T-helper 17 cell (primary cell): ENCODE results near the gene RBCK1. TPM values are rescaled to one million over a fixed set of nuclear protein-coding genes. Genes with fewer than 3 reads are reported as not detected.

Source experiments
- ATAC-seq: fragments of 150-1000 bp; cut with Tn5 transposase; 2 replicates; pipeline ENCODE4 v1.10.0; 2021; ENCODE audit warnings: mild to moderate bottlenecking, moderate library complexity
- DNase-seq, 3 donors: peaks; one replicate each; pipeline versions ENCODE4 v3.0.0 to v3.0.0-alpha.2; 2020 to 2021
- H3K9me3 ChIP-seq: one replicate; pipeline ENCODE4 v1.7.0; 2013; ENCODE audit warnings: low read length, mild to moderate bottlenecking; ENCODE audit not compliant: control insufficient read depth, poor library complexity, severe bottlenecking
- H3K27ac Mint-ChIP-seq: one replicate; pipeline ENCODE4 v1.8.0; 2022; ENCODE audit warnings: mild to moderate bottlenecking, moderate library complexity, mixed read lengths
- H3K27me3 Mint-ChIP-seq: one replicate; pipeline ENCODE4 v1.8.0; 2022; ENCODE audit warnings: mixed read lengths
- H3K36me3 Mint-ChIP-seq: one replicate; pipeline ENCODE4 v1.8.0; 2022; ENCODE audit warnings: low read depth, mixed read lengths
- H3K4me1 Mint-ChIP-seq: one replicate; pipeline ENCODE4 v1.8.0; 2022; ENCODE audit warnings: mild to moderate bottlenecking, mixed read lengths
- H3K4me3 Mint-ChIP-seq: one replicate; pipeline ENCODE4 v1.8.0; 2022; ENCODE audit warnings: mild to moderate bottlenecking, moderate library complexity, mixed read lengths
- total RNA-seq, 4 donors: library from RNA in 2 of 4; stranded (reverse) in 2 of 4; gene quantifications; one replicate each; pipeline ENCODE4 v1.2.3 and lab custom pipeline; 2022 to 2026

The RBCK1 gene
- total RNA-seq, 2 donors from 2014 or later = 62.1 to 72.7 TPM

DNA sequence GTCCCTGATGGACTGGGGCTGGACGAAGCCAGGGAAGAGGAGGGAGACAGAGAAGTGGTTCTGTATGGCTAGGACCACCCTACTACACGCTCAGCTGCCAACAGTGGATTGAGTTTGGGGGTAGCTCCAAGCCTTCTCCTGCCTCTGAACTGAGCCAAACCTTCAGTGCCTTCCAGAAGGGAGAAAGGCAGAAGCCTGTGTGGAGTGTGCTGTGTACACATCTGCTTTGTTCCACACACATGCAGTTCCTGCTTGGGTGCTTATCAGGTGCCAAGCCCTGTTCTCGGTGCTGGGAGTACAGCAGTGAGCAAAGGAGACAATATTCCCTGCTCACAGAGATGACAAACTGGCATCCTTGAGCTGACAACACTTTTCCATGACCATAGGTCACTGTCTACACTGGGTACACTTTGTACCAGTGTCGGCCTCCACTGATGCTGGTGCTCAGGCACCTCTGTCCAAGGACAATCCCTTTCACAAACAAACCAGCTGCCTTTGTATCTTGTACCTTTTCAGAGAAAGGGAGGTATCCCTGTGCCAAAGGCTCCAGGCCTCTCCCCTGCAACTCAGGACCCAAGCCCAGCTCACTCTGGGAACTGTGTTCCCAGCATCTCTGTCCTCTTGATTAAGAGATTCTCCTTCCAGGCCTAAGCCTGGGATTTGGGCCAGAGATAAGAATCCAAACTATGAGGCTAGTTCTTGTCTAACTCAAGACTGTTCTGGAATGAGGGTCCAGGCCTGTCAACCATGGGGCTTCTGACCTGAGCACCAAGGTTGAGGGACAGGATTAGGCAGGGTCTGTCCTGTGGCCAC, 11.3 kb upstream of the RBCK1 start:
- peaks cover 2% of the 10 kb centered on the region for H3K4me1 Mint-ChIP-seq
- H3K4me3 Mint-ChIP-seq = no peak overlapping the region
- ATAC-seq (no peak), DNase-seq (no peak)
- no peaks in the 10 kb centered on the region for H3K9me3 ChIP-seq
- no peak overlapping the region for H3K27ac Mint-ChIP-seq
- no peaks in the 10 kb centered on the region for H3K36me3 Mint-ChIP-seq
- H3K27me3 Mint-ChIP-seq = no peaks in the 10 kb centered on the region

- no peaks in the 10 kb centered on the region for H3K36me3 Mint-ChIP-seq
- DNase-seq = no peak
- no peaks in the 10 kb centered on the region for H3K9me3 ChIP-seq
- peaks cover 2% of the 10 kb centered on the region for H3K4me1 Mint-ChIP-seq
- ATAC-seq = no peak
- no peak overlapping the region for H3K27ac Mint-ChIP-seq
- H3K27me3 Mint-ChIP-seq = no peaks in the 10 kb centered on the region
- no peak overlapping the region for H3K4me3 Mint-ChIP-seq
These were observed 10.5 kb upstream of the RBCK1 start for GRCh38 chr20:397432-398237.

DNA sequence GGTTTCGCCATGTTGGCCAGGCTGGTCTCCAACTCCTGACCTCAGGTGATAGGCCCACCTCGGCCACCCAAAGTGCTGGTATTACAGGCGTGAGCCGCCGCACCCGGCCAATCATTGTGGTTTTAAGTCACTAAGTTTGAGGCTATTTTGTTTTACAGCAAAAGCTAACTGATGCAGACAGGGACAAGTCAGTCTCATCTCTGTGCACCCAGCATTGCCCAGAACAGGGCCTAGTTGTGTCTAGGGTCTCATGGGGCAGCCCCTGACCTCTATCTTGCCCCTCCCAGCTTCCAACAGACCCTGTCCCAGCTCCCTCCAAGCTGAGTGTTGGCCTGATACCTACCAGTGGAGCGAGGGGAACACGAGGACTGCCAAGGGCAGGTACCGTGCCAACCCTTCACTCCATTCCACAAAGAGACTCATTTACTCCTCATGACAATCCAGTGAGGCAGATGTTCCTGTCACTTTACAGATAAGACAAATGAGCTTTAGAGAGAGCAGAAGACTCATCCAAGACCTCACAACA, 8.9 kb upstream of the RBCK1 start:
- Mint-ChIP-seq H3K36me3 (no peaks in the 10 kb centered on the region), H3K4me3 (no peak overlapping the region), H3K27ac (no peak overlapping the region), H3K27me3 (no peaks in the 10 kb centered on the region), H3K4me1 (peaks cover 5% of the 10 kb centered on the region)
- H3K9me3 ChIP-seq = no peaks in the 10 kb centered on the region
- ATAC-seq (no peak), DNase-seq (no peak)

GRCh38 chr20:400128-400453, 8.0 kb upstream of the RBCK1 start:
- Mint-ChIP-seq H3K4me3 (no peak overlapping the region), H3K4me1 (peaks cover 5% of the 10 kb centered on the region), H3K36me3 (no peaks in the 10 kb centered on the region), H3K27me3 (no peaks in the 10 kb centered on the region), H3K27ac (no peak overlapping the region)
- H3K9me3 ChIP-seq = no peaks in the 10 kb centered on the region
- DNase-seq = no peak
- no peak for ATAC-seq

GRCh38 chr20:400454-401275, 7.4 kb upstream of the RBCK1 start:
- Mint-ChIP-seq H3K27me3 (no peaks in the 10 kb centered on the region), H3K4me3 (no peak overlapping the region), H3K27ac (no peak overlapping the region), H3K4me1 (peaks cover 7% of the 10 kb centered on the region), H3K36me3 (no peaks in the 10 kb centered on the region)
- no peaks in the 10 kb centered on the region for H3K9me3 ChIP-seq
- DNase-seq = no peak
- ATAC-seq = no peak

- Mint-ChIP-seq H3K27ac (no peak overlapping the region), H3K27me3 (no peaks in the 10 kb centered on the region), H3K36me3 (no peaks in the 10 kb centered on the region), H3K4me1 (peaks cover 10% of the 10 kb centered on the region), H3K4me3 (no peak overlapping the region)
- H3K9me3 ChIP-seq = no peaks in the 10 kb centered on the region
- DNase-seq (no peak), ATAC-seq (no peak)
These were observed 6.2 kb upstream of the RBCK1 start for GRCh38 chr20:401682-402495.

- Mint-ChIP-seq H3K4me3 (no peak overlapping the region), H3K36me3 (no peaks in the 10 kb centered on the region), H3K4me1 (peaks cover 15% of the 10 kb centered on the region), H3K27me3 (no peaks in the 10 kb centered on the region), H3K27ac (no peak overlapping the region)
- ATAC-seq = no peak
- no peak for DNase-seq
- no peaks in the 10 kb centered on the region for H3K9me3 ChIP-seq
These were observed 5.6 kb upstream of the RBCK1 start for GRCh38 chr20:402496-402885.

- Mint-ChIP-seq H3K4me1 (peaks cover 15% of the 10 kb centered on the region), H3K27me3 (no peaks in the 10 kb centered on the region), H3K4me3 (no peak overlapping the region), H3K36me3 (no peaks in the 10 kb centered on the region), H3K27ac (no peak overlapping the region)
- H3K9me3 ChIP-seq = no peaks in the 10 kb centered on the region
- no peak for ATAC-seq
- DNase-seq = no peak
These were observed 5.1 kb upstream of the RBCK1 start for GRCh38 chr20:402898-403581.

DNA sequence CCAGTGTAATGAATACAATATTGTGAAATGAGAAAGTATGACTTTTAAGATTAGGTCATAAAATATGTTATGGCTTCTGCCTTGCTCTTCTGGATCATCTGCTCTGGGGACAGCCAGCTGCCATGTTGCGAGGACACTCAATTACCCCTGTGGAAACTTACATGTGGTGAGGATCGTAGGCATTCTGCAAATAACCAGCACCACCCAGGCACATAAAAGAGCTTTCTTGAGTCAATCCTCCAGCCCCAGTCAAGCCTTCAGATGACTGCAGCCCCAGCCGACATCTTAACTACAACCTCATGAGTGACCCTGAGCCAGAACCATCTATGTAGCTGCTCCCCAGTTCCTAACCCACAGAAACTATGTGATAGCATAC, 4.5 kb upstream of the RBCK1 start:
- Mint-ChIP-seq H3K36me3 (no peaks in the 10 kb centered on the region), H3K27me3 (no peaks in the 10 kb centered on the region), H3K4me3 (no peak overlapping the region), H3K27ac (no peak overlapping the region), H3K4me1 (peaks cover 15% of the 10 kb centered on the region)
- DNase-seq = no peak
- ATAC-seq = no peak
- no peaks in the 10 kb centered on the region for H3K9me3 ChIP-seq

GRCh38 chr20:404088-404487, 4.0 kb upstream of the RBCK1 start:
- H3K36me3 Mint-ChIP-seq = no peaks in the 10 kb centered on the region
- no peak for ATAC-seq
- H3K4me1 Mint-ChIP-seq = peaks cover 19% of the 10 kb centered on the region
- H3K27ac Mint-ChIP-seq = no peak overlapping the region
- no peak for DNase-seq
- no peaks in the 10 kb centered on the region for H3K27me3 Mint-ChIP-seq
- no peak overlapping the region for H3K4me3 Mint-ChIP-seq
- no peaks in the 10 kb centered on the region for H3K9me3 ChIP-seq

DNA sequence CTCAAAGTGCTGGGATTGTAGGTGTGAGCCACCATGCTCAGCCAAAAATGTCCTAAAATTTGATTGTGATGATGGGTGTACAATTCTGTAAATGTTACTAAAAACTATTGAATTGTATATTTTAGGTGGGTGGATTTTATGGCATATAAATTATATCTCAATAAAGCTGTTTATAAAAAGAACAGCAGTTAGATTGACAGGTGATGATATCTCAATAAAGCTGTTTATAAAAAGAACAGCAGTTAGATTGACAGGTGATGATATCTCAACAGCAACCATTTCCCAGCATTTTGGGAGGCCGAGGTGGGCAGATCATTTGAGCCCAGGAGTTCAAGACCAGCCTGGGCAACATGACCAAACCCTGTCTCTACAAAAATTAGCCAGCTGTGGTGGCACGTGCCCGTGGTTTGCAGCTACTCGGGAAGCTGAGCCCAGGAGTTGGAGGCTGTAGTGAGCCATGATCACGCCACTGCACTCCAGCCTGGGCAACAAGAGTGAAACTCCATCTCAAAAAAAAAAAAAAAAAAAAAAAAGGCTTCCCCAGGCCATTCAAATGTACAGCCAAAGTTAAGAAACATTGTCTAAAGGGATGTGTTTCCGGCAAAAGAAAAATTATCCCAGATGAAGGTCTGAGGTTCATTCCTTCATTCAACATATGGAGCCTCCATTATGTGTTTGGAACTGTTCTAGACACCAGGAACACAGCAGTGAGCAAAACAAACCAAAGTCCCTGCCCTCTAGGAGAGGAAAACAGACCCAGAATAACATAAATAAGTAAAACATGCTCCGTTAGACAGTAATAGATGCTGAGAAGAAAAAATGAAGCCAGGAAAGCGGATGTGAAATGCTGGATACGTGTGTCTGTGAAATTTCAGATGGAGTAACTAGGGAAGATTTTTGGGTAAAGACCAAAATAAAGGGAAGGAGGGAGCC, 1.6 kb upstream of the RBCK1 start:
- Mint-ChIP-seq H3K4me1 (peaks cover 35% of the 10 kb centered on the region), H3K27ac (peak overlapping the region; percentile 94), H3K36me3 (no peaks in the 10 kb centered on the region), H3K27me3 (no peaks in the 10 kb centered on the region), H3K4me3 (peak overlapping the region; percentile 98)
- ATAC-seq = no peak
- DNase-seq = no peak
- no peaks in the 10 kb centered on the region for H3K9me3 ChIP-seq
